ENCODE results near the gene SETD1B.

Gene SETD1B

GRCh38 chr12:121796855-121797751 is 6.7 kb upstream of the SETD1B start:
- DNase-seq = no peak

- DNase-seq = no peak
Measured at GRCh38 chr12:121797937-121798786, 5.6 kb upstream of the SETD1B start.

GRCh38 chr12:121798787-121799155 is 5.0 kb upstream of the SETD1B start:
- DNase-seq = no peak

- no peak for DNase-seq
Measured at GRCh38 chr12:121799156-121799841, 4.5 kb upstream of the SETD1B start.

- peak; percentile 75 for DNase-seq
Measured at GRCh38 chr12:121799842-121800693, 3.7 kb upstream of the SETD1B start.

GRCh38 chr12:121800694-121801594 is 2.9 kb upstream of the SETD1B start:
- peak; percentile 60 for DNase-seq

- DNase-seq = no peak
Measured at GRCh38 chr12:121801595-121802484, 2.0 kb upstream of the SETD1B start.

GRCh38 chr12:121802485-121802842 is 1.3 kb upstream of the SETD1B start:
- no peak for DNase-seq

GRCh38 chr12:121802843-121803698 is 738 bp upstream of the SETD1B start:
- DNase-seq = peak; percentile 81

- peak; percentile 55 for DNase-seq
Measured at GRCh38 chr12:121804417-121805111, 755 bp downstream of the SETD1B start.

GRCh38 chr12:121805171-121806008 is 1.6 kb downstream of the SETD1B start:
- no peak for DNase-seq

- no peak for DNase-seq
Measured at GRCh38 chr12:121806009-121806545, 2.3 kb downstream of the SETD1B start.

GRCh38 chr12:121806546-121807423 is 3.0 kb downstream of the SETD1B start:
- no peak for DNase-seq

GRCh38 chr12:121807642-121808347 is 4.0 kb downstream of the SETD1B start:
- DNase-seq = no peak

- no peak for DNase-seq
Measured at GRCh38 chr12:121808623-121809022, 4.8 kb downstream of the SETD1B start.
